Neural crest cell (in vitro differentiated cells): ENCODE measurements around the gene UPF1. TPM values are rescaled to one million over a fixed set of nuclear protein-coding genes. Genes with fewer than 3 reads are reported as not detected.

Source experiments
- DNase-seq: peaks from one replicate; pipeline ENCODE4 v3.0.0; 2021; ENCODE audit warnings: low read depth, mixed read lengths, low spot score
- H3K27ac Mint-ChIP-seq: one replicate; pipeline ENCODE4 v1.8.0; 2021; ENCODE audit warnings: mild to moderate bottlenecking, mixed read lengths; ENCODE audit not compliant: unreplicated experiment
- H3K27me3 Mint-ChIP-seq: 2 replicates; pipeline ENCODE4 v1.8.0; 2021; ENCODE audit warnings: low read depth, mild to moderate bottlenecking, mixed read lengths
- H3K36me3 Mint-ChIP-seq: 2 replicates; pipeline ENCODE4 v1.8.0; 2021; ENCODE audit warnings: low read depth, mild to moderate bottlenecking, mixed read lengths
- H3K4me1 Mint-ChIP-seq: 2 replicates; pipeline ENCODE4 v1.8.0; 2021; ENCODE audit warnings: mixed read lengths
- H3K4me3 Mint-ChIP-seq: one replicate; pipeline ENCODE4 v1.8.0; 2021; ENCODE audit warnings: mild to moderate bottlenecking, mixed read lengths
- H3K9me3 Mint-ChIP-seq: 2 replicates; pipeline ENCODE4 v1.8.0; 2021; ENCODE audit warnings: mixed read lengths
- CTCF ChIP-seq: fragments of 200-600 bp; sonication (generic); conservative IDR thresholded peaks from 2 replicates; pipeline ENCODE4 v1.5.0; 2021; ENCODE audit warnings: antibody characterized with exemption, mild to moderate bottlenecking
- total RNA-seq: library from RNA; stranded (reverse); gene quantifications from 2 replicates; pipeline ENCODE4 v1.2.1, GENCODE V29; 2021

The UPF1 gene
- total RNA-seq, 1 donor from 2014 or later, result 76.5 TPM

- no peak for DNase-seq
- no peak overlapping the region for H3K4me3 Mint-ChIP-seq
- no peaks in the 10 kb centered on the region for H3K27me3 Mint-ChIP-seq
- H3K27ac Mint-ChIP-seq, result no peak overlapping the region
- no peaks in the 10 kb centered on the region for H3K9me3 Mint-ChIP-seq
- H3K36me3 Mint-ChIP-seq, result no peaks in the 10 kb centered on the region
- no peak for TF ChIP-seq CTCF
- H3K4me1 Mint-ChIP-seq, result no peaks in the 10 kb centered on the region
Measured at GRCh38 chr19:18865106-18865972, 33.6 kb downstream of the UPF1 start.

- Mint-ChIP-seq H3K4me1 (no peaks in the 10 kb centered on the region), H3K27ac (no peak overlapping the region), H3K9me3 (no peaks in the 10 kb centered on the region), H3K27me3 (no peaks in the 10 kb centered on the region), H3K36me3 (no peaks in the 10 kb centered on the region), H3K4me3 (no peak overlapping the region)
- TF ChIP-seq CTCF, result peak; percentile 100
- DNase-seq, result peak; percentile 77
Measured at GRCh38 chr19:18865973-18866799, 34.4 kb downstream of the UPF1 start.

- peaks cover 4% of the 10 kb centered on the region for H3K4me1 Mint-ChIP-seq
- TF ChIP-seq CTCF, result peak; percentile 41
- H3K4me3 Mint-ChIP-seq, result no peak overlapping the region
- no peak overlapping the region for H3K27ac Mint-ChIP-seq
- H3K36me3 Mint-ChIP-seq, result peaks cover 3% of the 10 kb centered on the region
- no peaks in the 10 kb centered on the region for H3K27me3 Mint-ChIP-seq
- H3K9me3 Mint-ChIP-seq, result no peaks in the 10 kb centered on the region
- no peak for DNase-seq
Measured at GRCh38 chr19:18866800-18867123, 35.0 kb downstream of the UPF1 start.

- H3K27me3 Mint-ChIP-seq, result no peaks in the 10 kb centered on the region
- H3K9me3 Mint-ChIP-seq, result no peaks in the 10 kb centered on the region
- no peak overlapping the region for H3K27ac Mint-ChIP-seq
- DNase-seq, result no peak
- TF ChIP-seq CTCF, result no peak
- peaks cover 4% of the 10 kb centered on the region for H3K36me3 Mint-ChIP-seq
- no peak overlapping the region for H3K4me3 Mint-ChIP-seq
- H3K4me1 Mint-ChIP-seq, result peaks cover 5% of the 10 kb centered on the region
Measured at GRCh38 chr19:18867199-18867598, 35.4 kb downstream of the UPF1 start.

- no peak for TF ChIP-seq CTCF
- Mint-ChIP-seq H3K9me3 (no peaks in the 10 kb centered on the region), H3K4me1 (peaks cover 5% of the 10 kb centered on the region), H3K4me3 (peak overlapping the region; percentile 54), H3K36me3 (peaks cover 4% of the 10 kb centered on the region), H3K27ac (no peak overlapping the region), H3K27me3 (no peaks in the 10 kb centered on the region)
- no peak for DNase-seq
Measured at GRCh38 chr19:18867751-18868150, 36.0 kb downstream of the UPF1 start.
